ENCODE measurements around the gene CRADD.

The CRADD gene

GRCh38 chr12:93712200-93712599 lies 35.0 kb downstream of the CRADD start:
- H3K4me3 ChIP-seq (replicated peaks; ENCODE audit: insufficient read depth, low read length): no peak overlapping the region
- H3K27ac ChIP-seq (replicated peaks): no peak overlapping the region
- DNase-seq (ENCODE audit: low read depth in 1 of 2, low spot score in 1 of 2): no peak
- no peaks in the 10 kb centered on the region for H3K27me3 ChIP-seq (ENCODE audit: insufficient read depth, poor library complexity, severe bottlenecking)
- TF ChIP-seq SPI1 (IDR thresholded peaks at IDR 0.05; ENCODE audit: borderline replicate concordance, low read depth) (no peak), CTCF (IDR thresholded peaks at IDR 0.05; ENCODE audit: insufficient read depth, low read length) (no peak), REST (IDR thresholded peaks at IDR 0.05; ENCODE audit: insufficient replicate concordance, low read depth) (no peak), POLR2AphosphoS5 (IDR thresholded peaks at IDR 0.05; ENCODE audit: low read depth) (no peak)

- no peak overlapping the region for H3K27ac ChIP-seq (replicated peaks)
- no peaks in the 10 kb centered on the region for H3K27me3 ChIP-seq (ENCODE audit: insufficient read depth, poor library complexity, severe bottlenecking)
- TF ChIP-seq POLR2AphosphoS5 (IDR thresholded peaks at IDR 0.05; ENCODE audit: low read depth): no peak
- no peak for TF ChIP-seq GABPA (IDR thresholded peaks at IDR 0.05; ENCODE audit: low read depth)
- H3K4me3 ChIP-seq (replicated peaks; ENCODE audit: insufficient read depth, low read length): no peak overlapping the region
- no peak for DNase-seq (ENCODE audit: low read depth in 1 of 2, low spot score in 1 of 2)
Observed at GRCh38 chr12:93713060-93713459, 35.9 kb downstream of the CRADD start.

- TF ChIP-seq GABPA (IDR thresholded peaks at IDR 0.05; ENCODE audit: low read depth) (no peak), REST (IDR thresholded peaks at IDR 0.05; ENCODE audit: insufficient replicate concordance, low read depth) (no peak), POLR2AphosphoS5 (IDR thresholded peaks at IDR 0.05; ENCODE audit: low read depth) (no peak), SPI1 (IDR thresholded peaks at IDR 0.05; ENCODE audit: borderline replicate concordance, low read depth) (no peak), CTCF (IDR thresholded peaks at IDR 0.05; ENCODE audit: insufficient read depth, low read length) (no peak)
- H3K27me3 ChIP-seq (ENCODE audit: insufficient read depth, poor library complexity, severe bottlenecking): no peaks in the 10 kb centered on the region
- no peak for DNase-seq (ENCODE audit: low read depth in 1 of 2, low spot score in 1 of 2)
- H3K4me3 ChIP-seq (replicated peaks; ENCODE audit: insufficient read depth, low read length): no peak overlapping the region
- no peak overlapping the region for H3K27ac ChIP-seq (replicated peaks)
Observed at GRCh38 chr12:93713800-93714199, 36.6 kb downstream of the CRADD start.

DNA sequence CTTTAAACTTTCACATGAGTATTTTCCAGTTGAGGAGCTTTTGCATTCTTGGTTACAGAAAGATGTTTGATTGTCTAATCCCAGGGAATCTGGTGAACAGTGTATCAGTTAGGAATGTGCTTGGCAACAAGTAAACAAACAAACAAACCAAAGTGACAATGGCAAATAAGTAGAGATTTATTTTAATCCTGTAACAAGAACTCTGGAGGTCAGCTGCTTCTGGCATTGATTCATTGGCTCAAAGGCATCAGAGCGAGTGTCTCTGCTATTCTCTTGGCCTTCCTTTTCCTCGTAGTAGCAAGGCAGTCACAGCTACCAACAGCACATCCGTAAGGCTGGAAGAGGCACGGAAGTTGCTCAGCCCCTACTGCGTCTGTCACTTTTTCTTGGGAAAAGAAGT lies 37.2 kb downstream of the CRADD start:
- Histone ChIP-seq H3K27me3 (ENCODE audit: insufficient read depth, poor library complexity, severe bottlenecking) (no peaks in the 10 kb centered on the region), H3K4me3 (replicated peaks; ENCODE audit: insufficient read depth, low read length) (no peak overlapping the region), H3K27ac (replicated peaks) (no peak overlapping the region)
- no peak for DNase-seq (ENCODE audit: low read depth in 1 of 2, low spot score in 1 of 2)
- TF ChIP-seq SPI1 (IDR thresholded peaks at IDR 0.05; ENCODE audit: borderline replicate concordance, low read depth): no peak
- no peak for TF ChIP-seq GABPA (IDR thresholded peaks at IDR 0.05; ENCODE audit: low read depth)

- Histone ChIP-seq H3K27ac (replicated peaks) (no peak overlapping the region), H3K27me3 (ENCODE audit: insufficient read depth, poor library complexity, severe bottlenecking) (no peaks in the 10 kb centered on the region), H3K4me3 (replicated peaks; ENCODE audit: insufficient read depth, low read length) (no peak overlapping the region)
- no peak for DNase-seq (ENCODE audit: low read depth in 1 of 2, low spot score in 1 of 2)
- TF ChIP-seq POLR2AphosphoS5 (IDR thresholded peaks at IDR 0.05; ENCODE audit: low read depth) (no peak), CTCF (IDR thresholded peaks at IDR 0.05; ENCODE audit: insufficient read depth, low read length) (no peak), GABPA (IDR thresholded peaks at IDR 0.05; ENCODE audit: low read depth) (no peak), REST (IDR thresholded peaks at IDR 0.05; ENCODE audit: insufficient replicate concordance, low read depth) (no peak), SPI1 (IDR thresholded peaks at IDR 0.05; ENCODE audit: borderline replicate concordance, low read depth) (no peak)
Observed at GRCh38 chr12:93719710-93720109, 42.5 kb downstream of the CRADD start.
